GM18507 (cell line): ENCODE results near the gene BAHCC1.
"Not testable (repeated sequence)": the region's sequence is repeated elsewhere in the genome, so short reads cannot be mapped to it uniquely, and the experiment has no call there.

Experiments used
- DNase-seq: peaks from one replicate; pipeline ENCODE4 v3.0.0; 2011; ENCODE audit warnings: low read depth; ENCODE audit not compliant: insufficient read length; ENCODE audit errors: extremely low spot score
- FAIRE-seq: peaks from 2 replicates; lab custom pipeline; 2011; peaks lifted over from hg19 to GRCh38; lab: Jason Lieb, UNC

BAHCC1 gene

DNA sequence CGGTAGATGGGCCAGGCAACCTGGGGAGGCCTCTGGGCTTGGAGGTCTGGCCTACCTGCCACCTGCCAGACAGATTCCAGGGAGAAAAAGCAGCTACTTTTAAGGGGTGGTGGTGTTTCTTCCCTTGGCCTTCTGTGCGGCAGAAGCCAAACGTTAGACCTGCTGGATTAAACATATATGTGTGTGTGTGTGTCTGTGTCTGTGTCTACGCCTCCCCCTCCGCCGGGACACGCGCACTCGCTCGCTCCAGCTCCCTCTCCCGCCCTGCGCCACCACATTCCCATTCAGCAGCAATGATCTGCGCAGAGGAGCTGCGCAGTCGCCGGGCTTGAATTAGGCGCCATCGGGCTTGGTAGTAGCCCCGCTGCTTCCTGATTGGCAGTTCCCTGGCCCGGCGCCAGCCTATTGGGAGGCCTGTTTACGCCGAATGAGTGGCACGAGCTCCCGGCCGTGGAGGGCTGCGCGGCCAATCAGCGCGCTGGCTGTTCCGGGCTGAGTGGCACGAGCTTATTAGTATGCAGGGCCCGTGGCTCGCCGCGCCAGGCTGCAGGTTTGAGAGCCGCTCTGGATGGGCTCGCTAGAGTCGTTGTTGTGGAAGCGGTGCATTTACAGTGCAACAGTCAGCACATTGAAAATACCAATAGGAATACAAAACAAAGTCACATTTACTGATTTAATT, at the start of gene BAHCC1:
Gene BAHCC1 (plus strand): TSS at position 537 of the 679 bp plus-strand sequence. CDS start 4,283 bp downstream, outside the sequence.
- FAIRE-seq (peak; percentile 52), DNase-seq (peak; percentile 62)

- peak; percentile 76 for FAIRE-seq
- peak; percentile 97 for DNase-seq
Observed at GRCh38 chr17:81346090-81346907, 49.0 kb upstream of the BAHCC1 start.

DNA sequence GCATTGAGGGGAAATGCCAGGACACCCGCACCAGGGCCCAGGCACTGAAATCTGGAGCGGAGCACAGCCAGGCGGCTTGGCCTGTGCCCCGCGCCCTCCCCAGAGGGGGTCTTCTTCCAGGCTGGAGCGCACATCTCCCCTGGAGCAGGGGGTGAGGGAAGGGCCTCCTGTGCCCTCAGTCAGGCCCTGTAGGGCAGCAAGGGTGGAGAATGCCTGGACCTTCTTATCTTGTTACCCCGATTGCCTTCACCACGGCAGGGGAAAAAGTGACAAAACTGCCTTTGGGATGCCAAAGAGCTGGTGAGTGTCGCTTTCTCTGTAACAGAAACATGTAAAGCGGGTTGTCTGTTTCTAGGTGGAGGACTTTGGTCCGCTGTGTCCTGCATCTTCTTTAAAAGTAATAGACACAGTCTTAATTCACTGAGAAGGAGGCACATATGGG, 48.3 kb upstream of the BAHCC1 start:
- DNase-seq (no peak), FAIRE-seq (no peak)

DNA sequence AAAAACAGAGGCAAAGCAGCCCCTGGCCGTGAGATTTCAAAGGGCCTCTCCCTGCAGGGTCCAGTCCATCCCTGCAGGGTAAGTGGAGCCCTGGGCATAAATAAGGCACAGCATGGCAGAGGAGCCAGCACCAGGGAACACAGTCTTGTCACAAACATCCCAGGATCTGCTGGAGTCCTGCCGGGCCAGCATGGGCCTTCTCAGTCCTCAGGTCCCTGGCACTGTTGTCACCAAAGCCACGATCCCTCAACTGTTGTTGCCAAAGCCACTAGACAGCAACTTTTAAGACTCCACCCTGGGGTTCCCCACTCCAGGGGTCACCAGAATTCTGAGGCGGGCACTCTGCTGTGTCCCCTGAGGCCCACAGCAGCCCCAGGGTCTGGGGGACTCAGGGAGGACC, 47.8 kb upstream of the BAHCC1 start:
- no peak for FAIRE-seq
- DNase-seq = no peak

DNA sequence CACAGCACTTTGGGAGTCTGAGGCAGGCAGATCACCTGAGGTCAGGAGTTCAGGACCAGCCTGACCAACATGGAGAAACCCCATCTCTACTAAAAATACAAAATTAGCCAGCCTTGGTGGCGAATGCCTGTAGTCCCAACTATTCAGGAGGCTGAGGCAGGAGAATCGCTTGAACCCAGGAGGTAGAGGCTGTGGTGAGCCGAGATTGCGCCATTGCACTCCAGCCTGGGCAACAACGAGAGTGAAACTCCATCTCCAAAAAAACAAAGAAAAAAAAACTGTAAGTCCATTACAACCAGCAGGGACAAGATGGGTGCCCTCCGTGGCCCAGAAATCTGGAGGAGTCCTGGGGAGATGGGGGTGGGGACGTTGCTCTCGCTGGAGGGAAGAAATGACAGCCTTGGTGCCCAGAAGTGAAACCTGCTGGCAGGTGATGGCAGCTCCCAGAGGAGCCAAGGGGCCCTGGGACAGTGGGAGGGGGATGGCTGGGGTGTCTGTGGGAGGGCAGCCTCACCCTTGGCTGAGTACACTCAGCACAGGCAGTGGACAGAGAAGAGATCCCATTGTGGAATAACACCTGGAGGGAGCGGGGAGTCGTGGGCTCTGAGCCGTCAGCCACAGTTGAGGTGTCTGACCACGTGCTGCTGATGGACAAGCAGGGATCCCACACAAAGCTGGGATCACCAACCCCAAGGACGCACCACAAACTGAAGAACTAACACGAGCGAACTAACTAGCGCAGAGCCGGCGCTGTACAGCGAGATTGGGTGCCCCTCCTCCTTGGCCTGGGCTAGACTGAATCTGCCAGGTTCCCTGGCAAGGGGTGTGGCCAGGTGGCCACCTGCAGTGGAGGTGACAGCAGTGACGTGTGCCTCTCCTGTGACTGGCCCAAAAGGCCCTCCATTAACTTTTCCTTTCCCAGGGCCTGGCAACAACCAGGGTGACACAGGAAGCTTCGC, 46.9 kb upstream of the BAHCC1 start:
- FAIRE-seq (no peak), DNase-seq (no peak)

- no peak for FAIRE-seq
- DNase-seq = no peak
Observed at GRCh38 chr17:81349397-81350319, 45.6 kb upstream of the BAHCC1 start.

GRCh38 chr17:81350320-81350890, 44.9 kb upstream of the BAHCC1 start:
- no peak for FAIRE-seq
- no peak for DNase-seq

GRCh38 chr17:81351329-81352052, 43.8 kb upstream of the BAHCC1 start:
- FAIRE-seq, DNase-seq: not testable (repeated sequence)

GRCh38 chr17:81352056-81352455, 43.2 kb upstream of the BAHCC1 start:
- not testable (repeated sequence) for FAIRE-seq, DNase-seq

DNA sequence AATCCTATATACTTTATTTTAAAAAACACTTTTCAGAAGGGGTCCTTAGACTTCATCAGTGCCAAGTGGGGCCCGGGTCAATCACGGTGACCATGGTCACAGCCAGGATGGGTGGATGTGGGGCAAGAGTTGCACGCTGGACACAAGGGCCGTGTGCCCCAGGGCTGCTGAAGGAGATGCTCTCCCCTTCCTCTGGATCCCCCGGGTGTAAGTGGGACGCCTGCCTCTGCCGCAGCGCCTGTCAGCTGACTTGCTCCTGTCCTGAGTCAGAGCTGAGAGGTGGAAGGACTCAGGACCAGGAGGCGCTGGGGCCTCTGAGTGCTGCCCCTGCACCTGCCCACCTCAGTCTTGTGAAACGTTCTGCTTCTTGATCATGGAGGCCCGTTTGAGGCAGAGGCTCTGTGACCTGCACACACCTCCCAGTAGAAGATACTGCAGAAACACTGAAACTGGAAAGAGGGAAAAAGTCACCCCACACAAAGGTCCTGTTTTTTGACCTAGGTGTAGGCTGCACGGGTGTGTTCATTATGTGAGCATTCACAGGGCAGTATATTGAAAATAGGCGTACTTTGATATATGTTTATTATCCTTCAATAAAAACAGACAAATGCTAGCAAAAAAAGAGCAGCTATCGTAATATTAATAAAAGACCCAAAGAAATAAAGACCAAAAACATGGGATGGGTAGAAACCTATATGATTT, 40.9 kb upstream of the BAHCC1 start:
- FAIRE-seq = no peak

GRCh38 chr17:81354954-81355347, 40.3 kb upstream of the BAHCC1 start:
- DNase-seq (no peak), FAIRE-seq (no peak)

More for the DNA sequence above, 40.9 kb upstream of the BAHCC1 start:
- no peak for DNase-seq

DNA sequence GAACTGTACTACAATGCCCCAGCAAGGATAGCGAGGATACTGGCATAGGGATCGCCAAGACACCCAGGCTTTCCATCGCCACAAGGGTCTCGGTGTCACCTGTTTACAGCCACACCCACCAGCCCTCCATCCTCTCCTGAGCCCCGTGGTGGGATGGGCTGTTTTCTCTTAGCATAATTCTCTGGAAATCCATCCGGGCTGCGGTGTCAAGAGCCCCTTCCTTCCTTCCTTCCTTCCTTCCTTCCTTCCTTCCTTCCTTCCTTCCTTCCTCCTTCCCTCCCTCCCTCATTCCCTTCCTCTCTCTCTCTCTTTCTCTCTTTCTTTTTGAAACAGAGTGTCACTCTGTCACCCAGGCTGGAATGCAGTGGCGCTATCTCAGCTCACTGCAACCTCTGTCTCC, 36.0 kb upstream of the BAHCC1 start:
- no peak for DNase-seq
- no peak for FAIRE-seq

DNA sequence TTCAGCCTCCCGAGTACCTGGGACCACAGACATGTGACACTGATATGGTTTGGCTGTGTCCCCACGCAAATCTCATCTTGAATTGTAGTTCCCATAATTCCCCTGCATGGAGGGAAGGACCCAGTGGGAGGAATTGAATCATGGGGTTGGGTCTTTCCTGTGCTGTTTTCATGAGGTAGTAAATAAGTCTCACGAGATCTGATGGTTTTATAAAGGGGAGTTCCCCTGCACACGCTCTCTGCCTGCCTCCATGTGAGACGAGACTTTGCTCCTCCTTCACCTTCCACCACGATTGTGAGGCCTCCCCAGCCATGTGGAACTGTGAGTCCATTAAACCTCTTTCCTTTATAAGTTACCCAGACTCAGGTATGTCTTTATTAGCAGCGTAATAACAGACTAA, 33.3 kb upstream of the BAHCC1 start:
- not testable (repeated sequence) for DNase-seq, FAIRE-seq

DNA sequence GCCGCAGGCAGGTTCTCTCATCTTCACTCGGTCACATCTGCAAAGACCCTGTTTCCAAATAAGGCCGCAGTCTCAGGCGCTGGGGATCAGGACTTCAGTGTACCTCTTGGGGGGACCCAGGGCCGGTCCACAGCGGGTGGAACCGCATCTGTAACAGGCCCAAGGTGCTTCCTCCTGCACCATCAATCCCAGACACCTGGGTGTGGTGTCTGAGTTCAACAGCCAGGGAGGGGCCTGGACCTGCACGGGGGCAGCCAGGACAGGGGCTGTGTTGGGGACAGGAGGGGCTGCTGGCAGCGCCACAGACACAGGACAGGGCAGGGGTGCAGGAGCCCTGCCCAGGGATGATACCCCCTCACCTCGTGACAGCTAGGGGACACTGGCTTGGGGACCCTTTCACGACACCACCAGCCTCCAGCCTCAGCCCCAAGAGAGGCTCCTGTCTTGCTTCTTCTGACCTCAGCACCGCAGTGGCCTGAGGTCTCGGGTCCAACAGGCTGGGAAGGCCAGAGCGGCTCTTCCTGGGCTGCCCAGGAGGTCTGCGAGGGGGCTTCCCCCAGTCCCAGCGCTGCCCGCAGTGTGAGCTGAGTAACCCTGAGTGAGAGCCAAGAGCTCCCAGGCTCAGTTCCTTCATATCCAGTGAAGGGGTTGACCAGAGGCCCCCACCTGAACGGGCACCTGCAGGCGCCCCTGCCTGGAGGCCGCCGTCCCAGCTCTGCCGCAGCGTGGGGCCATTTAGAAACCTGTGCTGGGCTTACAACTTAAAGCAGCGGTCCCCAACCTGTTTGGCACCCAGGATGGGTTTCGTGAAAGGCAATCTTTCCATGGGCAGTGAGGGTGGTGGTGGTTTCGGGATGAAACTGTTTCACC, 30.7 kb upstream of the BAHCC1 start:
- FAIRE-seq (no peak), DNase-seq (no peak)

DNA sequence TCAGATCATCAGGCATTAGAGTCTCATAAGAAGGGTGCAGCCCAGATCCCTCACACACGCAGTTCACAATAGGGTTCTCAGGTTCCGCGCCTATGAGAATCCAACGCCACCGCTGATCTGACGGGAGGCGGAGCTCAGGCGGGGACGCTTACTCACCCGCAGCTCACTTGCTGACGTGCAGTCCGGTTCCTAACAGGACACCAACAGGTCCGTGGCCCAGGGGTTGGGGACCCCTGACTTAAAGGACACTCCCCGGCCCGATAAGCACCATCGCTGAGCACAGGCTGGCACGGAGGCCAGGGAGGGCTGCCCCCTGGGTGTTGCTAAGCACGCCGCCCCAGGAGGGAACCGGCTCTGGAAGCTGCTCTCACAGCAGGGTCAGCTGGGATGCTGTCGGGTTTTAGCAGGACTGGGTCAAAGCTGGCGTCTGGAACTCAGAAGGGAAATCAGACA, 30.1 kb upstream of the BAHCC1 start:
- DNase-seq (no peak), FAIRE-seq (no peak)
